H1 (cell line): ENCODE data around the gene GLTP. TPM values are rescaled to one million over a fixed set of nuclear protein-coding genes. Genes with fewer than 3 reads are reported as not detected.
A peak's percentile ranks its signal among the peaks of the same experiment; 100 is the strongest.

Experiments used
- CTCF ChIA-PET: fragments of 300-600 bp; sonication (Branson Sonifier 250); formaldehyde crosslinking; loops from one replicate; lab custom pipeline; 2021; ENCODE audit not compliant: partially characterized antibody; lab: Charles Lee
- POLR2A ChIA-PET: fragments of 300-600 bp; sonication (Branson Sonifier 250); formaldehyde crosslinking; loops from one replicate; lab custom pipeline; 2021; ENCODE audit warnings: inconsistent platforms; ENCODE audit not compliant: partially characterized antibody; lab: Charles Lee
- DNase-seq, 2 experiments: peaks; one replicate each; pipeline versions ENCODE4 v3.0.0 to v3.0.0-alpha.2; 2010 to 2022; ENCODE audit warnings: low spot score in 2 of 2, low read depth in 1 of 2, mixed read lengths in 1 of 2
- FAIRE-seq: peaks from 2 replicates; lab custom pipeline; 2011; peaks lifted over from hg19 to GRCh38; lab: Jason Lieb, UNC
- H2AFZ ChIP-seq: 2 replicates; pipeline ENCODE4 v1.8.1; 2012; ENCODE audit warnings: low read length, inconsistent platforms
- H2AK5ac ChIP-seq: 2 replicates; pipeline ENCODE4 v1.6.1; 2013; ENCODE audit warnings: low read depth, low read length
- H2BK120ac ChIP-seq: replicated peaks from 2 replicates; pipeline ENCODE3; 2013; ENCODE audit warnings: low read depth, low read length, inconsistent platforms
- H2BK12ac ChIP-seq: 2 replicates; pipeline ENCODE4 v1.6.1; 2013; ENCODE audit warnings: low read depth, low read length
- H2BK15ac ChIP-seq: 2 replicates; pipeline ENCODE4 v1.6.1; 2013; ENCODE audit warnings: low read length
- H2BK20ac ChIP-seq: 2 replicates; pipeline ENCODE4 v1.6.1; 2013; ENCODE audit warnings: low read length
- H2BK5ac ChIP-seq: 2 replicates; pipeline ENCODE4 v1.6.1; 2013; ENCODE audit warnings: low read depth, low read length
- H3K14ac ChIP-seq: 2 replicates; pipeline ENCODE4 v1.6.1; 2013; ENCODE audit warnings: inconsistent platforms; ENCODE audit not compliant: insufficient read length
- H3K18ac ChIP-seq: 2 replicates; pipeline ENCODE4 v1.6.1; 2013; ENCODE audit warnings: low read length; ENCODE audit errors: extremely low read depth
- H3K23ac ChIP-seq: 2 replicates; pipeline ENCODE4 v1.6.1; 2013; ENCODE audit warnings: inconsistent platforms; ENCODE audit not compliant: insufficient read length
- H3K23me2 ChIP-seq: 2 replicates; pipeline ENCODE4 v1.6.1; 2013; ENCODE audit warnings: low read depth, low read length
- H3K27ac ChIP-seq: 2 replicates; pipeline ENCODE4 v1.6.1; 2011; ENCODE audit warnings: low read depth, low read length, inconsistent platforms
- H3K27me3 ChIP-seq, 4 experiments: replicated peaks in 1 of 4; 1 replicate in 1 of 4; 2 replicates in 3 of 4; pipeline versions ENCODE4 v1.6.1 to v1.8.1; 2011 to 2013; ENCODE audit warnings: low read length in 3 of 4, mild to moderate bottlenecking in 3 of 4, inconsistent platforms in 2 of 4, mixed read lengths in 2 of 4, moderate library complexity in 1 of 4; ENCODE audit not compliant: control insufficient read depth in 3 of 4, insufficient read depth in 3 of 4; ENCODE audit errors: extremely low read depth in 1 of 4
- H3K36me3 ChIP-seq, 4 experiments: 2 replicates each; pipeline versions ENCODE4 v1.6.1 to v1.8.1; 2011 to 2013; ENCODE audit warnings: mild to moderate bottlenecking in 4 of 4, low read length in 3 of 4, moderate library complexity in 2 of 4, control low read depth in 1 of 4, inconsistent platforms in 1 of 4; ENCODE audit not compliant: insufficient read depth in 4 of 4, control insufficient read depth in 2 of 4
- H3K4ac ChIP-seq: replicated peaks from 2 replicates; pipeline ENCODE3; 2013; ENCODE audit warnings: low read length, low read depth, mixed read lengths, inconsistent platforms; ENCODE audit not compliant: insufficient read length
- H3K4me1 ChIP-seq, 4 experiments: replicated peaks in 1 of 4; 1 replicate in 1 of 4; 2 replicates in 3 of 4; pipeline versions ENCODE4 v1.6.1 to v1.8.1; 2011 to 2013; ENCODE audit warnings: low read length in 3 of 4, inconsistent platforms in 2 of 4, mixed read lengths in 1 of 4; ENCODE audit not compliant: insufficient read depth in 4 of 4, control insufficient read depth in 3 of 4
- H3K4me2 ChIP-seq, 2 experiments: 2 replicates each; pipeline versions ENCODE4 v1.6.1 to v1.8.1; 2011 to 2013; ENCODE audit warnings: low read depth in 2 of 2, low read length in 2 of 2, control low read depth in 1 of 2, inconsistent platforms in 1 of 2, mild to moderate bottlenecking in 1 of 2; ENCODE audit not compliant: insufficient read depth in 1 of 2
- H3K4me3 ChIP-seq, 4 experiments: fragments of 200-600, 300-600 bp in 1 of 4; sonication (generic), shearing (Covaris generic), sonication (Bioruptor Twin) in 1 of 4; 2 replicates each; pipeline versions ENCODE4 v1.5.1 to v1.8.1; 2011 to 2016; ENCODE audit warnings: low read length in 4 of 4, low read depth in 3 of 4, control low read depth in 2 of 4, inconsistent platforms in 2 of 4, mild to moderate bottlenecking in 2 of 4, mixed read lengths in 1 of 4, moderate library complexity in 1 of 4; ENCODE audit not compliant: insufficient read depth in 2 of 4; ENCODE audit errors: extremely low read depth in 1 of 4
- H3K56ac ChIP-seq: replicated peaks from 2 replicates; pipeline ENCODE3; 2013; ENCODE audit warnings: low read depth, mild to moderate bottlenecking, mixed read lengths, low read length, inconsistent platforms; ENCODE audit not compliant: insufficient read length
- H3K79me1 ChIP-seq: 2 replicates; pipeline ENCODE4 v1.6.1; 2013; ENCODE audit warnings: low read depth, low read length, control low read depth
- H3K79me2 ChIP-seq, 2 experiments: 2 replicates each; pipeline versions ENCODE4 v1.6.1 to v1.8.1; 2012 to 2013; ENCODE audit warnings: low read length in 2 of 2, mild to moderate bottlenecking in 2 of 2, inconsistent platforms in 1 of 2; ENCODE audit not compliant: insufficient read depth in 2 of 2, control insufficient read depth in 1 of 2
- H3K9ac ChIP-seq, 4 experiments: replicated peaks in 1 of 4; 1 replicate in 1 of 4; 2 replicates in 3 of 4; pipeline versions ENCODE4 v1.6.1 to v1.8.1; 2011 to 2013; ENCODE audit warnings: low read depth in 3 of 4, low read length in 3 of 4, control low read depth in 2 of 4, mild to moderate bottlenecking in 2 of 4, moderate library complexity in 2 of 4, inconsistent platforms in 1 of 4; ENCODE audit errors: extremely low read depth in 1 of 4
- H3K9me3 ChIP-seq, 2 experiments: 2 replicates each; pipeline versions ENCODE4 v1.6.1 to v1.8.1; 2012 to 2013; ENCODE audit warnings: mild to moderate bottlenecking in 2 of 2, moderate library complexity in 2 of 2, control low read depth in 1 of 2, inconsistent platforms in 1 of 2, low read depth in 1 of 2, low read length in 1 of 2, mixed read lengths in 1 of 2; ENCODE audit not compliant: insufficient read depth in 2 of 2
- H4K20me1 ChIP-seq, 2 experiments: replicated peaks in 1 of 2; 2 replicates each; pipeline versions ENCODE3 to v1.8.1; 2011 to 2013; ENCODE audit warnings: inconsistent platforms in 2 of 2, low read length in 2 of 2, mild to moderate bottlenecking in 1 of 2; ENCODE audit not compliant: insufficient read depth in 2 of 2, control insufficient read depth in 1 of 2
- H4K5ac ChIP-seq: 2 replicates; pipeline ENCODE4 v1.6.1; 2013; ENCODE audit warnings: low read length, low read depth, mixed read lengths, inconsistent platforms; ENCODE audit not compliant: insufficient read length
- H4K8ac ChIP-seq: 2 replicates; pipeline ENCODE4 v1.8.0; 2013; ENCODE audit warnings: mild to moderate bottlenecking, moderate library complexity, low read length, inconsistent platforms; ENCODE audit not compliant: insufficient read depth; ENCODE audit errors: extremely low read depth
- H4K91ac ChIP-seq: replicated peaks from 2 replicates; pipeline ENCODE3; 2013; ENCODE audit warnings: low read length, mixed read lengths, inconsistent platforms; ENCODE audit not compliant: insufficient read length
- BCL11A ChIP-seq, 2 experiments: IDR thresholded peaks; one replicate each; pipeline ENCODE4 v1.6.1; 2011; ENCODE audit warnings: low read depth in 2 of 2, low read length in 2 of 2, mild to moderate bottlenecking in 2 of 2
- CBX8 ChIP-seq: fragments of 300-800, 300-1000 bp; sonication (generic); IDR thresholded peaks from 2 replicates; pipeline ENCODE4 v1.7.1; 2016; ENCODE audit warnings: low read depth, low read length, borderline replicate concordance
- CREB1 ChIP-seq: IDR thresholded peaks from 2 replicates; pipeline ENCODE4 v1.6.1; 2012; ENCODE audit warnings: inconsistent platforms
- CTCF ChIP-seq, 3 experiments: IDR thresholded peaks; 1 replicate in 2 of 3; 2 replicates in 1 of 3; pipeline versions ENCODE4 v1.5.1 to v1.6.1; 2011; ENCODE audit warnings: low read length in 3 of 3, mild to moderate bottlenecking in 3 of 3, inconsistent platforms in 2 of 3, low read depth in 1 of 3, moderate library complexity in 1 of 3; ENCODE audit not compliant: insufficient read depth in 1 of 3; ENCODE audit errors: control extremely low read depth in 1 of 3
- E2F6 ChIP-seq: IDR thresholded peaks from 2 replicates; pipeline ENCODE4 v1.6.1; 2012; ENCODE audit warnings: inconsistent platforms
- POLR2A ChIP-seq, 2 experiments: IDR thresholded peaks; 1 replicate in 1 of 2; 2 replicates in 1 of 2; pipeline ENCODE4 v1.6.1; 2011; ENCODE audit warnings: low read depth in 2 of 2, low read length in 2 of 2, mild to moderate bottlenecking in 2 of 2; ENCODE audit errors: control extremely low read depth in 1 of 2
- RAD21 ChIP-seq, 2 experiments: IDR thresholded peaks in 1 of 2; conservative IDR thresholded peaks in 1 of 2; 2 replicates each; pipeline ENCODE4 v1.6.1; 2011; ENCODE audit warnings: low read depth in 2 of 2, low read length in 2 of 2, improper control_type of control experiment in 1 of 2, inconsistent platforms in 1 of 2, mild to moderate bottlenecking in 1 of 2, moderate library complexity in 1 of 2
- TEAD4 ChIP-seq: IDR thresholded peaks from 2 replicates; pipeline ENCODE4 v1.6.1; 2012; ENCODE audit warnings: low read depth, low read length, inconsistent platforms, mixed read lengths
- WGBS, 2 experiments: shearing (Covaris generic) in 1 of 2; methylation state at CpG; one replicate each; pipeline versions ENCODE4 v1.1.6 to v1.1.7; 2013 to 2015; ENCODE audit warnings: low lambda C conversion rate in 2 of 2, mixed read lengths in 2 of 2, inconsistent platforms in 1 of 2, low coverage in 1 of 2, missing lambda C conversion rate in 1 of 2; ENCODE audit not compliant: insufficient replicate concordance in 2 of 2, insufficient coverage in 1 of 2, insufficient read length in 1 of 2; ENCODE audit errors: extremely low coverage in 1 of 2, missing lambda C conversion rate in 1 of 2; 5-methylcytosine and 5-hydroxymethylcytosine counted together
- polyA plus RNA-seq, 7 experiments: library from polyadenylated mRNA; depleted of rRNA in 3 of 7; stranded (reverse) in 5 of 7; unstranded in 2 of 7; fragments of >200 nt in 5 of 7; fragments of 200-250 nt in 2 of 7; gene quantifications; 1 replicate in 5 of 7; 2 replicates in 1 of 7; 4 replicates in 1 of 7; pipeline versions ENCODE4 v1.2.1 to v1.2.3, GENCODE V29; 2011 to 2013; ENCODE audit warnings: missing spikeins in 2 of 7, mixed read lengths in 2 of 7
- total RNA-seq: library from RNA; stranded (reverse); fragmentation: NEBNext Ultra II Directional; extraction: Animal tissue kit (Norgen Biotek cat#: 25700); gene quantifications from 2 replicates; pipeline ENCODE4 v1.2.1, GENCODE V29; 2021

The GLTP gene
- total and polyA plus RNA-seq, 2 of the 8 experiments (the other 6 are each of a cell fraction or from before 2014, with no cell fraction given) = 9.8 to 26.1 TPM

GRCh38 chr12:109871668-109872314, 8.6 kb downstream of the GLTP start:
- Histone ChIP-seq H3K4me3 (no peak overlapping the region), H2AFZ (no peak overlapping the region), H2BK120ac (no peak overlapping the region), H3K79me1 (peaks cover 7% of the 10 kb centered on the region; the same call in 1 of the 2 replicates), H3K27me3 (no peaks in the 10 kb centered on the region), H3K18ac (no peak overlapping the region; the same call in 1 of the 2 replicates), H3K23me2 (no peaks in the 10 kb centered on the region), H4K91ac (no peak overlapping the region), H4K20me1 (peaks cover 3 to 6% of the 10 kb centered on the region in 2 experiments), H3K4ac (no peak overlapping the region), H4K5ac (no peak overlapping the region), H3K23ac (no peak overlapping the region), H2BK5ac (no peak overlapping the region; the same call in 1 of the 2 replicates), H4K8ac (no peak overlapping the region; the same call in 1 of the 2 replicates), H2BK20ac (no peak overlapping the region), H2AK5ac (no peak overlapping the region), H3K9me3 (no peaks in the 10 kb centered on the region), H3K27ac (no peak overlapping the region), H2BK15ac (0 out of 2 replicates have a peak overlapping the region, but pooled peaks have one; percentile 16), H3K4me2 (no peak overlapping the region), H3K4me1 (no peaks in the 10 kb centered on the region), H3K56ac (no peak overlapping the region), H3K14ac (no peak overlapping the region), H3K9ac (no peak overlapping the region), H2BK12ac (no peak overlapping the region), H3K36me3 (no peaks in the 10 kb centered on the region), H3K79me2 (peaks cover 0 to 13% of the 10 kb centered on the region in 2 experiments; a peak in 3 of 4 replicates)
- POLR2A ChIA-PET = interaction anchor here (0.6 to 1.0 kb wide), 2 partner anchors 17 to 66 kb away, joined by 3 read pairs; no protein-coding TSS in a partner anchor
- CTCF ChIA-PET = interaction anchor here (1.1 to 5.0 kb wide), 6 partner anchors 9 to 27 kb away, joined by 3 to 27 read pairs (median 6); no protein-coding TSS in a partner anchor
- 85% methylated on average over 7 of the region's 7 CpGs; no CpG with 5 or more reads in 1 of the 2 experiments for WGBS, 2 experiments
- no peak for DNase-seq
- TF ChIP-seq CREB1 (no peak), CBX8 (no peak), RAD21 (IDR thresholded peaks at IDR 0.05 in 1 of 2, conservative IDR thresholded peaks at IDR 0.05 in 1 of 2; ENCODE audit: low read depth in 2 of 2, low read length in 2 of 2) (no peak), POLR2A (IDR thresholded peaks at IDR 0.05; ENCODE audit: control extremely low read depth in 1 of 2, low read depth in 2 of 2, low read length in 2 of 2) (no peak), BCL11A (IDR thresholded peaks at IDR 0.05; ENCODE audit: low read depth in 2 of 2, low read length in 2 of 2) (no peak), E2F6 (no peak), CTCF (IDR thresholded peaks at IDR 0.05; ENCODE audit: control extremely low read depth in 1 of 3, insufficient read depth in 1 of 3, low read depth in 1 of 3, low read length in 3 of 3) (no peak), TEAD4 (no peak)
- no peak for FAIRE-seq
